HG03558 (cell line): ENCODE data around the gene GALNT4.

Source experiments
- ATAC-seq: cut with Tn5 transposase; IDR thresholded peaks from one replicate; pipeline ENCODE4 v1.9.1; 2021; ENCODE audit warnings: moderate number of reproducible peaks; ENCODE audit not compliant: unreplicated experiment; ENCODE audit errors: extremely low read depth

GALNT4 gene

GRCh38 chr12:89524541-89525304 lies at the start of gene GALNT4:
GALNT4 (minus strand) TSS chr12:89524796; CDS start chr12:89524549, 247 bp downstream.
- ATAC-seq: peak; percentile 63

GRCh38 chr12:89573051-89573810 lies 48.6 kb upstream of the GALNT4 start:
- ATAC-seq: no peak

GRCh38 chr12:89571491-89572195 lies 47.0 kb upstream of the GALNT4 start:
- no peak for ATAC-seq

- ATAC-seq: no peak
These were observed 43.9 kb upstream of the GALNT4 start for GRCh38 chr12:89568484-89568883.

GRCh38 chr12:89567691-89568239 lies 43.2 kb upstream of the GALNT4 start:
- ATAC-seq: no peak

- ATAC-seq: no peak
These were observed 42.0 kb upstream of the GALNT4 start for GRCh38 chr12:89566615-89567014.

GRCh38 chr12:89565002-89565401 lies 40.4 kb upstream of the GALNT4 start:
- ATAC-seq: no peak

GRCh38 chr12:89559753-89560152 lies 35.2 kb upstream of the GALNT4 start:
- ATAC-seq: no peak

GRCh38 chr12:89556976-89557375 lies 32.4 kb upstream of the GALNT4 start:
- no peak for ATAC-seq

- no peak for ATAC-seq
These were observed 27.8 kb upstream of the GALNT4 start for GRCh38 chr12:89552376-89552775.

- no peak for ATAC-seq
These were observed 27.2 kb upstream of the GALNT4 start for GRCh38 chr12:89551747-89552146.

- no peak for ATAC-seq
These were observed 22.5 kb upstream of the GALNT4 start for GRCh38 chr12:89547101-89547500.

- ATAC-seq: no peak
These were observed 21.6 kb upstream of the GALNT4 start for GRCh38 chr12:89546151-89546550.

GRCh38 chr12:89544681-89545184 lies 20.1 kb upstream of the GALNT4 start:
- ATAC-seq: no peak

GRCh38 chr12:89544022-89544421 lies 19.4 kb upstream of the GALNT4 start:
- no peak for ATAC-seq

- ATAC-seq: peak; percentile 79
These were observed 18.5 kb upstream of the GALNT4 start for GRCh38 chr12:89542912-89543592.

GRCh38 chr12:89542236-89542635 lies 17.6 kb upstream of the GALNT4 start:
- ATAC-seq: no peak

GRCh38 chr12:89540586-89540985 lies 16.0 kb upstream of the GALNT4 start:
- ATAC-seq: no peak

- ATAC-seq: no peak
These were observed 15.0 kb upstream of the GALNT4 start for GRCh38 chr12:89539426-89540223.
